Measurements from ENCODE around the gene RASSF9. TPM values are rescaled to one million over a fixed set of nuclear protein-coding genes. Genes with fewer than 3 reads are reported as not detected.

The RASSF9 gene
- total and polyA plus RNA-seq, 3 donors from 2014 or later: 0.37 to 0.99 (median 0.63) TPM

- no peak for DNase-seq
- no peak overlapping the region for H3K4me3 ChIP-seq
- intact Hi-C loops (cut with DNase I; ENCODE audit: low total_unique reads): no loop called here
- H3K27me3 ChIP-seq: no peaks in the 10 kb centered on the region
- no peak overlapping the region for H3K27ac ChIP-seq
- no peaks in the 10 kb centered on the region for H3K4me1 ChIP-seq
- TF ChIP-seq POLR2A (IDR thresholded peaks at IDR 0.05) (no peak), CTCF (IDR thresholded peaks at IDR 0.05) (no peak)
- H3K36me3 ChIP-seq (ENCODE audit: low read depth, missing control alignments): no peaks in the 10 kb centered on the region
- 69 to 77% methylated on average over 1 of the region's 1 CpG for WGBS, 2 donors
- H3K9me3 ChIP-seq: no peaks in the 10 kb centered on the region
Observed at GRCh38 chr12:85794531-85794930, 41.7 kb downstream of the RASSF9 start.

- no peaks in the 10 kb centered on the region for H3K36me3 ChIP-seq (ENCODE audit: low read depth, missing control alignments)
- no peaks in the 10 kb centered on the region for H3K4me1 ChIP-seq
- no peak overlapping the region for H3K27ac ChIP-seq
- no peak for DNase-seq
- no peaks in the 10 kb centered on the region for H3K9me3 ChIP-seq
- intact Hi-C loops (cut with DNase I; ENCODE audit: low total_unique reads): no loop called here
- H3K4me3 ChIP-seq: no peak overlapping the region
- no peak for TF ChIP-seq CTCF (IDR thresholded peaks at IDR 0.05)
- TF ChIP-seq POLR2A (IDR thresholded peaks at IDR 0.05): no peak
- no peaks in the 10 kb centered on the region for H3K27me3 ChIP-seq
- WGBS, 2 donors: 59 to 82% methylated on average over 2 of the region's 2 CpGs
Observed at GRCh38 chr12:85784096-85784720, 52.0 kb downstream of the RASSF9 start.

GRCh38 chr12:85782711-85783110 is 53.5 kb downstream of the RASSF9 start:
- H3K9me3 ChIP-seq: no peaks in the 10 kb centered on the region
- H3K36me3 ChIP-seq (ENCODE audit: low read depth, missing control alignments): no peaks in the 10 kb centered on the region
- no peak overlapping the region for H3K4me3 ChIP-seq
- intact Hi-C loops (cut with DNase I; ENCODE audit: low total_unique reads): no loop called here
- no peak overlapping the region for H3K27ac ChIP-seq
- TF ChIP-seq CTCF (IDR thresholded peaks at IDR 0.05) (no peak), POLR2A (IDR thresholded peaks at IDR 0.05) (no peak)
- H3K27me3 ChIP-seq: no peaks in the 10 kb centered on the region
- WGBS, 2 donors: 73 to 100% methylated on average over 1 of the region's 1 CpG
- DNase-seq: no peak
- no peaks in the 10 kb centered on the region for H3K4me1 ChIP-seq

GRCh38 chr12:85781766-85782165 is 54.4 kb downstream of the RASSF9 start:
- TF ChIP-seq CTCF (IDR thresholded peaks at IDR 0.05) (no peak), POLR2A (IDR thresholded peaks at IDR 0.05) (no peak)
- Histone ChIP-seq H3K4me3 (no peak overlapping the region), H3K9me3 (no peaks in the 10 kb centered on the region), H3K27ac (no peak overlapping the region), H3K4me1 (no peaks in the 10 kb centered on the region), H3K27me3 (no peaks in the 10 kb centered on the region), H3K36me3 (ENCODE audit: low read depth, missing control alignments) (no peaks in the 10 kb centered on the region)
- no peak for DNase-seq
- intact Hi-C loops (cut with DNase I; ENCODE audit: low total_unique reads): no loop called here

GRCh38 chr12:85779768-85780167 is 56.4 kb downstream of the RASSF9 start:
- 75 to 80% methylated on average over 2 of the region's 2 CpGs for WGBS, 2 donors
- intact Hi-C loops (cut with DNase I; ENCODE audit: low total_unique reads): no loop called here
- TF ChIP-seq POLR2A (IDR thresholded peaks at IDR 0.05) (no peak), CTCF (IDR thresholded peaks at IDR 0.05) (no peak)

More at GRCh38 chr12:85779768-85780167, 56.4 kb downstream of the RASSF9 start:
- H3K27ac ChIP-seq: no peak overlapping the region
- DNase-seq: no peak
- H3K4me3 ChIP-seq: no peak overlapping the region
- H3K9me3 ChIP-seq: no peaks in the 10 kb centered on the region
- H3K4me1 ChIP-seq: no peaks in the 10 kb centered on the region
- H3K27me3 ChIP-seq: no peaks in the 10 kb centered on the region
- no peaks in the 10 kb centered on the region for H3K36me3 ChIP-seq (ENCODE audit: low read depth, missing control alignments)
